H1 (cell line): ENCODE data around the gene LSM10. TPM values are rescaled to one million over a fixed set of nuclear protein-coding genes. Genes with fewer than 3 reads are reported as not detected.

Source experiments
- CTCF ChIA-PET: fragments of 300-600 bp; sonication (Branson Sonifier 250); formaldehyde crosslinking; loops from one replicate; lab custom pipeline; 2021; ENCODE audit not compliant: partially characterized antibody; lab: Charles Lee
- POLR2A ChIA-PET: fragments of 300-600 bp; sonication (Branson Sonifier 250); formaldehyde crosslinking; loops from one replicate; lab custom pipeline; 2021; ENCODE audit warnings: inconsistent platforms; ENCODE audit not compliant: partially characterized antibody; lab: Charles Lee
- DNase-seq, 2 experiments: peaks; one replicate each; pipeline versions ENCODE4 v3.0.0 to v3.0.0-alpha.2; 2010 to 2022; ENCODE audit warnings: low spot score in 2 of 2, low read depth in 1 of 2, mixed read lengths in 1 of 2
- FAIRE-seq: peaks from 2 replicates; lab custom pipeline; 2011; peaks lifted over from hg19 to GRCh38; lab: Jason Lieb, UNC
- H2AFZ ChIP-seq: 2 replicates; pipeline ENCODE4 v1.8.1; 2012; ENCODE audit warnings: low read length, inconsistent platforms
- H2AK5ac ChIP-seq: 2 replicates; pipeline ENCODE4 v1.6.1; 2013; ENCODE audit warnings: low read depth, low read length
- H2BK120ac ChIP-seq: replicated peaks from 2 replicates; pipeline ENCODE3; 2013; ENCODE audit warnings: low read depth, low read length, inconsistent platforms
- H2BK12ac ChIP-seq: 2 replicates; pipeline ENCODE4 v1.6.1; 2013; ENCODE audit warnings: low read depth, low read length
- H2BK15ac ChIP-seq: 2 replicates; pipeline ENCODE4 v1.6.1; 2013; ENCODE audit warnings: low read length
- H2BK20ac ChIP-seq: 2 replicates; pipeline ENCODE4 v1.6.1; 2013; ENCODE audit warnings: low read length
- H2BK5ac ChIP-seq: 2 replicates; pipeline ENCODE4 v1.6.1; 2013; ENCODE audit warnings: low read depth, low read length
- H3K14ac ChIP-seq: 2 replicates; pipeline ENCODE4 v1.6.1; 2013; ENCODE audit warnings: inconsistent platforms; ENCODE audit not compliant: insufficient read length
- H3K18ac ChIP-seq: 2 replicates; pipeline ENCODE4 v1.6.1; 2013; ENCODE audit warnings: low read length; ENCODE audit errors: extremely low read depth
- H3K23ac ChIP-seq: 2 replicates; pipeline ENCODE4 v1.6.1; 2013; ENCODE audit warnings: inconsistent platforms; ENCODE audit not compliant: insufficient read length
- H3K23me2 ChIP-seq: 2 replicates; pipeline ENCODE4 v1.6.1; 2013; ENCODE audit warnings: low read depth, low read length
- H3K27ac ChIP-seq: 2 replicates; pipeline ENCODE4 v1.6.1; 2011; ENCODE audit warnings: low read depth, low read length, inconsistent platforms
- H3K27me3 ChIP-seq, 4 experiments: replicated peaks in 1 of 4; 1 replicate in 1 of 4; 2 replicates in 3 of 4; pipeline versions ENCODE4 v1.6.1 to v1.8.1; 2011 to 2013; ENCODE audit warnings: low read length in 3 of 4, mild to moderate bottlenecking in 3 of 4, inconsistent platforms in 2 of 4, mixed read lengths in 2 of 4, moderate library complexity in 1 of 4; ENCODE audit not compliant: control insufficient read depth in 3 of 4, insufficient read depth in 3 of 4; ENCODE audit errors: extremely low read depth in 1 of 4
- H3K36me3 ChIP-seq, 4 experiments: 2 replicates each; pipeline versions ENCODE4 v1.6.1 to v1.8.1; 2011 to 2013; ENCODE audit warnings: mild to moderate bottlenecking in 4 of 4, low read length in 3 of 4, moderate library complexity in 2 of 4, control low read depth in 1 of 4, inconsistent platforms in 1 of 4; ENCODE audit not compliant: insufficient read depth in 4 of 4, control insufficient read depth in 2 of 4
- H3K4ac ChIP-seq: replicated peaks from 2 replicates; pipeline ENCODE3; 2013; ENCODE audit warnings: low read length, low read depth, mixed read lengths, inconsistent platforms; ENCODE audit not compliant: insufficient read length
- H3K4me1 ChIP-seq, 4 experiments: replicated peaks in 1 of 4; 1 replicate in 1 of 4; 2 replicates in 3 of 4; pipeline versions ENCODE4 v1.6.1 to v1.8.1; 2011 to 2013; ENCODE audit warnings: low read length in 3 of 4, inconsistent platforms in 2 of 4, mixed read lengths in 1 of 4; ENCODE audit not compliant: insufficient read depth in 4 of 4, control insufficient read depth in 3 of 4
- H3K4me2 ChIP-seq, 2 experiments: 2 replicates each; pipeline versions ENCODE4 v1.6.1 to v1.8.1; 2011 to 2013; ENCODE audit warnings: low read depth in 2 of 2, low read length in 2 of 2, control low read depth in 1 of 2, inconsistent platforms in 1 of 2, mild to moderate bottlenecking in 1 of 2; ENCODE audit not compliant: insufficient read depth in 1 of 2
- H3K4me3 ChIP-seq, 4 experiments: fragments of 200-600, 300-600 bp in 1 of 4; sonication (generic), shearing (Covaris generic), sonication (Bioruptor Twin) in 1 of 4; 2 replicates each; pipeline versions ENCODE4 v1.5.1 to v1.8.1; 2011 to 2016; ENCODE audit warnings: low read length in 4 of 4, low read depth in 3 of 4, control low read depth in 2 of 4, inconsistent platforms in 2 of 4, mild to moderate bottlenecking in 2 of 4, mixed read lengths in 1 of 4, moderate library complexity in 1 of 4; ENCODE audit not compliant: insufficient read depth in 2 of 4; ENCODE audit errors: extremely low read depth in 1 of 4
- H3K56ac ChIP-seq: replicated peaks from 2 replicates; pipeline ENCODE3; 2013; ENCODE audit warnings: low read depth, mild to moderate bottlenecking, mixed read lengths, low read length, inconsistent platforms; ENCODE audit not compliant: insufficient read length
- H3K79me1 ChIP-seq: 2 replicates; pipeline ENCODE4 v1.6.1; 2013; ENCODE audit warnings: low read depth, low read length, control low read depth
- H3K79me2 ChIP-seq, 2 experiments: 2 replicates each; pipeline versions ENCODE4 v1.6.1 to v1.8.1; 2012 to 2013; ENCODE audit warnings: low read length in 2 of 2, mild to moderate bottlenecking in 2 of 2, inconsistent platforms in 1 of 2; ENCODE audit not compliant: insufficient read depth in 2 of 2, control insufficient read depth in 1 of 2
- H3K9ac ChIP-seq, 4 experiments: replicated peaks in 1 of 4; 1 replicate in 1 of 4; 2 replicates in 3 of 4; pipeline versions ENCODE4 v1.6.1 to v1.8.1; 2011 to 2013; ENCODE audit warnings: low read depth in 3 of 4, low read length in 3 of 4, control low read depth in 2 of 4, mild to moderate bottlenecking in 2 of 4, moderate library complexity in 2 of 4, inconsistent platforms in 1 of 4; ENCODE audit errors: extremely low read depth in 1 of 4
- H3K9me3 ChIP-seq, 2 experiments: 2 replicates each; pipeline versions ENCODE4 v1.6.1 to v1.8.1; 2012 to 2013; ENCODE audit warnings: mild to moderate bottlenecking in 2 of 2, moderate library complexity in 2 of 2, control low read depth in 1 of 2, inconsistent platforms in 1 of 2, low read depth in 1 of 2, low read length in 1 of 2, mixed read lengths in 1 of 2; ENCODE audit not compliant: insufficient read depth in 2 of 2
- H4K20me1 ChIP-seq, 2 experiments: replicated peaks in 1 of 2; 2 replicates each; pipeline versions ENCODE3 to v1.8.1; 2011 to 2013; ENCODE audit warnings: inconsistent platforms in 2 of 2, low read length in 2 of 2, mild to moderate bottlenecking in 1 of 2; ENCODE audit not compliant: insufficient read depth in 2 of 2, control insufficient read depth in 1 of 2
- H4K5ac ChIP-seq: 2 replicates; pipeline ENCODE4 v1.6.1; 2013; ENCODE audit warnings: low read length, low read depth, mixed read lengths, inconsistent platforms; ENCODE audit not compliant: insufficient read length
- H4K8ac ChIP-seq: 2 replicates; pipeline ENCODE4 v1.8.0; 2013; ENCODE audit warnings: mild to moderate bottlenecking, moderate library complexity, low read length, inconsistent platforms; ENCODE audit not compliant: insufficient read depth; ENCODE audit errors: extremely low read depth
- H4K91ac ChIP-seq: replicated peaks from 2 replicates; pipeline ENCODE3; 2013; ENCODE audit warnings: low read length, mixed read lengths, inconsistent platforms; ENCODE audit not compliant: insufficient read length
- CEBPB ChIP-seq: IDR thresholded peaks from 2 replicates; pipeline ENCODE4 v1.6.1; 2012; ENCODE audit warnings: low read depth, low read length
- NANOG ChIP-seq: IDR thresholded peaks from 2 replicates; pipeline ENCODE4 v1.6.1; 2011; ENCODE audit warnings: low read length, low read depth, mild to moderate bottlenecking, inconsistent platforms; ENCODE audit not compliant: insufficient read depth, poor library complexity, severe bottlenecking
- RFX5 ChIP-seq: IDR thresholded peaks from 2 replicates; pipeline ENCODE4 v1.6.1; 2011; ENCODE audit warnings: low read depth, low read length, improper control_type of control experiment, borderline replicate concordance
- SIN3A ChIP-seq, 2 experiments: IDR thresholded peaks in 1 of 2; conservative IDR thresholded peaks in 1 of 2; 2 replicates each; pipeline ENCODE4 v1.6.1; 2011 to 2012; ENCODE audit warnings: low read length in 2 of 2, improper control_type of control experiment in 1 of 2, low read depth in 1 of 2, mild to moderate bottlenecking in 1 of 2
- SP1 ChIP-seq: IDR thresholded peaks from 2 replicates; pipeline ENCODE4 v1.6.1; 2011; ENCODE audit warnings: low read depth, low read length
- WGBS, 2 experiments: shearing (Covaris generic) in 1 of 2; methylation state at CpG; one replicate each; pipeline versions ENCODE4 v1.1.6 to v1.1.7; 2013 to 2015; ENCODE audit warnings: low lambda C conversion rate in 2 of 2, mixed read lengths in 2 of 2, inconsistent platforms in 1 of 2, low coverage in 1 of 2, missing lambda C conversion rate in 1 of 2; ENCODE audit not compliant: insufficient replicate concordance in 2 of 2, insufficient coverage in 1 of 2, insufficient read length in 1 of 2; ENCODE audit errors: extremely low coverage in 1 of 2, missing lambda C conversion rate in 1 of 2; 5-methylcytosine and 5-hydroxymethylcytosine counted together
- polyA plus RNA-seq, 7 experiments: library from polyadenylated mRNA; depleted of rRNA in 3 of 7; stranded (reverse) in 5 of 7; unstranded in 2 of 7; fragments of >200 nt in 5 of 7; fragments of 200-250 nt in 2 of 7; gene quantifications; 1 replicate in 5 of 7; 2 replicates in 1 of 7; 4 replicates in 1 of 7; pipeline versions ENCODE4 v1.2.1 to v1.2.3, GENCODE V29; 2011 to 2013; ENCODE audit warnings: missing spikeins in 2 of 7, mixed read lengths in 2 of 7
- total RNA-seq: library from RNA; stranded (reverse); fragmentation: NEBNext Ultra II Directional; extraction: Animal tissue kit (Norgen Biotek cat#: 25700); gene quantifications from 2 replicates; pipeline ENCODE4 v1.2.1, GENCODE V29; 2021

LSM10 gene
- total and polyA plus RNA-seq, 2 of the 8 experiments (the other 6 are each of a cell fraction or from before 2014, with no cell fraction given), result 59.5 to 140 TPM

- H2BK15ac ChIP-seq, result no peak overlapping the region
- CTCF ChIA-PET, result interaction anchor here (4.7 to 13.3 kb wide), 2 partner anchors 8 to 11 kb away, joined by 27 to 150 read pairs; no protein-coding TSS in a partner anchor
- no peak overlapping the region for H3K4me3 ChIP-seq
- H2BK20ac ChIP-seq, result no peak overlapping the region
- H3K9ac ChIP-seq, result no peak overlapping the region
- H3K4ac ChIP-seq, result no peak overlapping the region
- no peak overlapping the region for H2BK120ac ChIP-seq
- no peaks in the 10 kb centered on the region for H3K27me3 ChIP-seq
- no peaks in the 10 kb centered on the region for H3K23me2 ChIP-seq
- H4K91ac ChIP-seq, result no peak overlapping the region
- H3K4me2 ChIP-seq, result no peak overlapping the region
- no peak overlapping the region for H2BK5ac ChIP-seq
- no peak overlapping the region for H3K23ac ChIP-seq
- no peak for TF ChIP-seq CEBPB
- no peak for TF ChIP-seq NANOG
- TF ChIP-seq SP1, result no peak
- TF ChIP-seq RFX5, result no peak
- TF ChIP-seq SIN3A (conservative IDR thresholded peaks at IDR 0.05 in 1 of 2, IDR thresholded peaks at IDR 0.05 in 1 of 2; ENCODE audit: low read depth in 1 of 2, low read length in 2 of 2), result no peak
- no peak overlapping the region for H3K18ac ChIP-seq
- H2AK5ac ChIP-seq, result no peak overlapping the region
- H3K4me1 ChIP-seq, result peaks cover 0 to 6% (median 0%) of the 10 kb centered on the region in 4 experiments; a peak in 1 of 7 replicates
- no peak overlapping the region for H4K5ac ChIP-seq
- POLR2A ChIA-PET, result interaction anchor here (0.5 to 1.6 kb wide), 5 partner anchors 11 to 73 kb away, joined by 3 to 4 read pairs (median 3); partner anchors contain the start of gene EVA1B
- no peak overlapping the region for H4K8ac ChIP-seq
- DNase-seq, result no peak
- no peak for FAIRE-seq
- H3K9me3 ChIP-seq, result no peaks in the 10 kb centered on the region
- peaks cover 0 to 3% of the 10 kb centered on the region in 2 experiments for H4K20me1 ChIP-seq
- H3K14ac ChIP-seq, result no peak overlapping the region
- no peaks in the 10 kb centered on the region; the same call in 1 of the 2 replicates for H3K79me1 ChIP-seq
- peaks cover 2 to 24% (median 12%) of the 10 kb centered on the region in 4 experiments; a peak in 6 of 8 replicates for H3K36me3 ChIP-seq
- no peak overlapping the region for H3K27ac ChIP-seq
- no peak overlapping the region for H3K56ac ChIP-seq
- no peak overlapping the region for H2BK12ac ChIP-seq
- H3K79me2 ChIP-seq, result no peaks in the 10 kb centered on the region
- no peak overlapping the region for H2AFZ ChIP-seq
- 91% methylated on average over 15 of the region's 16 CpGs; no CpG with 5 or more reads in 1 of the 2 experiments for WGBS, 2 experiments
Observed at GRCh38 chr1:36349839-36350238, 47.9 kb downstream of the LSM10 start.
